Measurements from ENCODE around the gene CRB1. TPM values are rescaled to one million over a fixed set of nuclear protein-coding genes. Genes with fewer than 3 reads are reported as not detected.

CRB1 gene
- total and polyA plus RNA-seq, 8 donors, result 0.08 to 0.73 TPM; not detected in 6

DNA sequence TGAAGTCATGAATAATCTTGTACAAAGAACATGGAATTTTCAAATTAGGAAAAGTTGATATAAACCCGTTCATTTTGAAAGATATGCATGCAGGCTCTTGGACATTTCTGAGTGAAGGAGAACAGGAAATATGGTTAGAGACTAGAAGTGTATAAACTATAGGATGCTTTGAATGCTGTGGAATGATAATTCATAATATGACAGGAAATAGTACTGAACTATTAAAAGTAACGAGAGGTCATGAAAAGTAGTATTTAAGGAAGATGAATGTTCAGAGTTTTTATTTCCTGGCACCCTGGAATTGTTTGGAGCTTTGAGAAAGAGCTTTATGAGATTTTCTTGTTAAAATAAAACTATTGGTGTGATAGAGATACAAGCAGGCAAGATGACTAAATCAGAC is 18.7 kb upstream of the CRB1 start:
- Histone ChIP-seq H3K36me3 (no peaks in the 10 kb centered on the region), H3K27me3 (no peaks in the 10 kb centered on the region), H3K4me3 (no peak overlapping the region), H3K4me1 (no peaks in the 10 kb centered on the region), H3K27ac (no peak overlapping the region), H3K9me3 (no peaks in the 10 kb centered on the region)
- 40 to 63% (median 54%) methylated on average over 2 of the region's 2 CpGs for WGBS, 5 donors
- no peak for DNase-seq
- TF ChIP-seq POLR2AphosphoS5 (IDR thresholded peaks at IDR 0.05) (no peak), POLR2A (IDR thresholded peaks at IDR 0.05) (no peak), CTCF (IDR thresholded peaks at IDR 0.05) (no peak), EP300 (IDR thresholded peaks at IDR 0.05) (no peak)
- intact Hi-C loops (cut with DNase I; ENCODE audit: low total_unique reads), result no loop called here

DNA sequence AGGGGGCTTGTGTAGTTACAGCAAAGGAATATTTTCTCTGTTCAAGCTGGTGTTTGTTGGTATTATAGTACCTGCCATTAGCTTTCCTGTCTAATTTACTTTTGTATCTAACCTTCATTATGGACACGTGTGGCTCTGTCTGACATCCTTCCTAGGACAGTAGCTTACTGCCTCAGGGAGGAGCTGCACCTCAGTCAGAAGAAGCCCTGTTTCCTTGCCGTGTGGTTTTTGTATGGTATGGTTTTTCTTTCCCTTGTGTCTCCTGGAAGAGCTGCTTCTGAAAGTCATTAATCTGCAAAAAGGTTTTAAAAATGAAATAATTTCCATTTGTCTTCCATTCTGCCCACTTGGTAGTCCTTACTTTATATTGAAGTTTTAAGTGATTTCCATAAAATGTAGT is 17.4 kb upstream of the CRB1 start:
- Histone ChIP-seq H3K36me3 (no peaks in the 10 kb centered on the region), H3K4me3 (no peak overlapping the region), H3K27me3 (no peaks in the 10 kb centered on the region), H3K9me3 (no peaks in the 10 kb centered on the region), H3K27ac (no peak overlapping the region), H3K4me1 (no peaks in the 10 kb centered on the region)
- TF ChIP-seq EP300 (IDR thresholded peaks at IDR 0.05) (no peak), POLR2A (IDR thresholded peaks at IDR 0.05) (no peak)
- DNase-seq, result no peak
- intact Hi-C loops (cut with DNase I; ENCODE audit: low total_unique reads), result no loop called here
- 49 to 59% (median 59%) methylated on average over 2 of the region's 2 CpGs for WGBS, 5 donors

DNA sequence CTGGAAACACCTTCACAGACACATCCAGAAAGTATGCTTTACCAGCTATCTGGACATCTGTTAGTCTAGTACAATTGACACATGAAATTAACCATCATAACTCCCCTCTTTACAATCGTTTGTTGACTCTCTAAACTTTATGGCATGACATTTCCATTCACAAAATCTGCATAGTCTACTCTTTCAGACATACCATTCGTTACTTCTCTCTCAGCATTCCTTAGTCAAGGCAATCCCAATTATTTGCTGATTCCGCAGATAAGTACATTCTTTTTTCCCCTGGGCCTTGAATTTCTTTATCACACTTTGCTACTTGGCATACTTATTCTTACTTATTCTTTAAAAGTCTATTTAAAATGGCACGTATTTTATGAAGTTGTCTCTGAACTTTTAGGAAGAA is 15.1 kb upstream of the CRB1 start:
- DNase-seq, result no peak
- Histone ChIP-seq H3K9me3 (no peaks in the 10 kb centered on the region), H3K27ac (no peak overlapping the region), H3K36me3 (no peaks in the 10 kb centered on the region), H3K27me3 (no peaks in the 10 kb centered on the region), H3K4me1 (no peaks in the 10 kb centered on the region), H3K4me3 (no peak overlapping the region)
- WGBS, 5 donors, result 49 to 63% (median 55%) methylated on average over 4 of the region's 4 CpGs
- intact Hi-C loops (cut with DNase I; ENCODE audit: low total_unique reads), result no loop called here
- TF ChIP-seq POLR2AphosphoS5 (IDR thresholded peaks at IDR 0.05), result no peak
- no peak for TF ChIP-seq POLR2A (IDR thresholded peaks at IDR 0.05)
- TF ChIP-seq CTCF (IDR thresholded peaks at IDR 0.05), result no peak
- no peak for TF ChIP-seq EP300 (IDR thresholded peaks at IDR 0.05)

DNA sequence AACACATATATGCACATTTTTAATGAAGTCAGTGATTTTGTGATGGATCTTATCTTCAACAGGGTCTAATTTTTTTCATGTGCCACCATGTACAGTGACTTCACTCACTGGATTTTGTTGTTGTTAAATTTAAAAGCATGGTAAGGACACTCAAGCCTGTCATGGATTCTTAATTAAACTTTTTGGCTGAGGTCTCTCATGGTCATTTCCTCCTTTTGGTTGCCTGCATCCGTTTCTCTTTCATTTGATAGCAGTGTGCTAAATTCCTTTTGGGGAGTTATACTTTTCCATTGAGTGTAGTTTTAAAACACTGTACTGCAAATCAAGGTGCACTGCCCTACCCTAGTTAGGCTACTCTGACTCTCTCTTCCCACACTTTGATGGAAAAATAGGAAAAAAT is 13.2 kb upstream of the CRB1 start:
- intact Hi-C loops (cut with DNase I; ENCODE audit: low total_unique reads), result no loop called here
- TF ChIP-seq CTCF (IDR thresholded peaks at IDR 0.05) (no peak), EP300 (IDR thresholded peaks at IDR 0.05) (no peak), POLR2A (IDR thresholded peaks at IDR 0.05) (no peak), POLR2AphosphoS5 (IDR thresholded peaks at IDR 0.05) (no peak)
- Histone ChIP-seq H3K4me3 (no peak overlapping the region), H3K9me3 (no peaks in the 10 kb centered on the region), H3K4me1 (no peaks in the 10 kb centered on the region), H3K27ac (no peak overlapping the region), H3K36me3 (no peaks in the 10 kb centered on the region), H3K27me3 (no peaks in the 10 kb centered on the region)
- no peak for DNase-seq
- WGBS, 5 donors, result 32 to 59% (median 52%) methylated on average over 1 of the region's 1 CpG

GRCh38 chr1:197264936-197265567 is 3.0 kb upstream of the CRB1 start:
- Histone ChIP-seq H3K27ac (no peak overlapping the region), H3K4me1 (no peaks in the 10 kb centered on the region), H3K27me3 (no peaks in the 10 kb centered on the region), H3K36me3 (no peaks in the 10 kb centered on the region), H3K9me3 (no peaks in the 10 kb centered on the region), H3K4me3 (no peak overlapping the region)
- no peak for TF ChIP-seq CTCF (IDR thresholded peaks at IDR 0.05)
- TF ChIP-seq EP300 (IDR thresholded peaks at IDR 0.05), result no peak
- TF ChIP-seq POLR2A (IDR thresholded peaks at IDR 0.05), result no peak
- TF ChIP-seq POLR2AphosphoS5 (IDR thresholded peaks at IDR 0.05), result no peak
- DNase-seq, result no peak
- intact Hi-C loops (cut with DNase I; ENCODE audit: low total_unique reads), result no loop called here
- 79 to 97% (median 84%) methylated on average over 1 of the region's 1 CpG for WGBS, 5 donors
